ENCODE results near the gene MRFAP1.
A peak's percentile ranks its signal among the peaks of the same experiment; 100 is the strongest.

DNA sequence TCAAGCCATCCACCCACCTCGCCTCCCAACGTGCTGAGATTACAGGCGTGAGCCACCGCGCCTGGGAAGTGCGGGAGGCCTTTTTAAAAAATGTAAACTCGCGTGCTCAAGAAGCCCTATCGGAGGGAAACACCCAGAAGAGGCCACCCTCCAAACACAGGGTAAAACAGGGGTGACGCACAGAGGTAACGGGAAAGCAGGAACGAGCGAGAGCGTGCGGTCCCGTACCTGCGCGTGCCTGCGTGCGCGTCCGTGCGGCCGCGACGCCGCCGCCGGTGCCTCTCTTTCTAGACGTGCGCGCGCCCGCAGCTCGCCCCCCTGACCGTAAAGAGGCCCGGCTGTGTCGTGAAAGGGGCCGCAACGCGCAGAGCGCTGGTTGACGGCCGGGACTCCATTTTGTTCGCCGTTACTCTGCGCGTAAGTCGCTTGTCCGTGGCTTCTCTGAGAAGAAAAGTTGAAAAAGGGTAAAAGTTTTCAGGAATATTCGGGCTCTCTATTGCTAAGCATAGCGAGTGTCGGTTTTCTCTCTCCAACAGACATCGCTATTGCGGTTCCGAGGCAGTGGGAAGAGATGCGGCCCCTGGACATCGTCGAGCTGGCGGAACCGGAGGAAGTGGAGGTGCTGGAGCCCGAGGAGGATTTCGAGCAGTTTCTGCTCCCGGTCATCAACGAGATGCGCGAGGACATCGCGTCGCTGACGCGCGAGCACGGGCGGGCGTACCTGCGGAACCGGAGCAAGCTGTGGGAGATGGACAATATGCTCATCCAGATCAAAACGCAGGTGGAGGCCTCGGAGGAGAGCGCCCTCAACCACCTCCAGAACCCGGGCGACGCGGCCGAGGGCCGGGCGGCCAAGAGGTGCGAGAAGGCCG lies at the start of gene MRFAP1:
- TF ChIP-seq POLR2AphosphoS5 (IDR thresholded peaks at IDR 0.05; ENCODE audit: insufficient read depth in 1 of 2, low read depth in 1 of 2): peak; percentile 88 to 97
- TF ChIP-seq, protein P1, sequence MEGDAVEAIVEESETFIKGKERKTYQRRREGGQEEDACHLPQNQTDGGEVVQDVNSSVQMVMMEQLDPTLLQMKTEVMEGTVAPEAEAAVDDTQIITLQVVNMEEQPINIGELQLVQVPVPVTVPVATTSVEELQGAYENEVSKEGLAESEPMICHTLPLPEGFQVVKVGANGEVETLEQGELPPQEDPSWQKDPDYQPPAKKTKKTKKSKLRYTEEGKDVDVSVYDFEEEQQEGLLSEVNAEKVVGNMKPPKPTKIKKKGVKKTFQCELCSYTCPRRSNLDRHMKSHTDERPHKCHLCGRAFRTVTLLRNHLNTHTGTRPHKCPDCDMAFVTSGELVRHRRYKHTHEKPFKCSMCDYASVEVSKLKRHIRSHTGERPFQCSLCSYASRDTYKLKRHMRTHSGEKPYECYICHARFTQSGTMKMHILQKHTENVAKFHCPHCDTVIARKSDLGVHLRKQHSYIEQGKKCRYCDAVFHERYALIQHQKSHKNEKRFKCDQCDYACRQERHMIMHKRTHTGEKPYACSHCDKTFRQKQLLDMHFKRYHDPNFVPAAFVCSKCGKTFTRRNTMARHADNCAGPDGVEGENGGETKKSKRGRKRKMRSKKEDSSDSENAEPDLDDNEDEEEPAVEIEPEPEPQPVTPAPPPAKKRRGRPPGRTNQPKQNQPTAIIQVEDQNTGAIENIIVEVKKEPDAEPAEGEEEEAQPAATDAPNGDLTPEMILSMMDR (IDR thresholded peaks at IDR 0.05): no peak
